ENCODE results near the gene CCS. TPM values are rescaled to one million over a fixed set of nuclear protein-coding genes. Genes with fewer than 3 reads are reported as not detected.

CCS gene
- total and polyA plus RNA-seq, 2 experiments from 2014 or later: 41.5 to 97.8 TPM

- Histone ChIP-seq H2AFZ (no peak overlapping the region), H3K79me2 (no peaks in the 10 kb centered on the region), H3K27me3 (no peaks in the 10 kb centered on the region), H3K27ac (no peak overlapping the region), H3K9me3 (ENCODE audit: low read depth) (no peaks in the 10 kb centered on the region), H3K4me1 (ENCODE audit: insufficient read depth) (no peaks in the 10 kb centered on the region), H3K4me2 (no peak overlapping the region), H3K9me2 (replicated peaks; ENCODE audit: insufficient read depth) (no peaks in the 10 kb centered on the region), H4K20me1 (ENCODE audit: insufficient read depth, poor library complexity, severe bottlenecking) (no peaks in the 10 kb centered on the region), H3K4me3 (no peak overlapping the region), H3K36me3 (replicated peaks; ENCODE audit: insufficient read depth, low read depth) (no peaks in the 10 kb centered on the region)
- 90% methylated on average over 20 of the region's 20 CpGs for WGBS (ENCODE audit: low lambda C conversion rate, missing lambda C conversion rate)
- DNase-seq (ENCODE audit: low spot score): no peak
- no peak for TF ChIP-seq EZH2phosphoT487 (IDR thresholded peaks at IDR 0.05; ENCODE audit: low read depth, severe bottlenecking, unreplicated experiment)
- TF ChIP-seq EZH2 (IDR thresholded peaks at IDR 0.05; ENCODE audit: borderline replicate concordance): no peak
- no peak for TF ChIP-seq CTCF (IDR thresholded peaks at IDR 0.05; ENCODE audit: poor library complexity)
Measured at GRCh38 chr11:66562907-66563583, 29.9 kb upstream of the CCS start.

- H3K27ac ChIP-seq: no peak overlapping the region
- H3K36me3 ChIP-seq (replicated peaks; ENCODE audit: insufficient read depth, low read depth): no peaks in the 10 kb centered on the region
- 92% methylated on average over 8 of the region's 10 CpGs for WGBS (ENCODE audit: low lambda C conversion rate, missing lambda C conversion rate)
- H3K79me2 ChIP-seq: no peaks in the 10 kb centered on the region
- H3K9me3 ChIP-seq (ENCODE audit: low read depth): no peaks in the 10 kb centered on the region
- no peak overlapping the region for H3K4me2 ChIP-seq
- no peak overlapping the region for H3K4me3 ChIP-seq
- TF ChIP-seq EZH2 (IDR thresholded peaks at IDR 0.05; ENCODE audit: borderline replicate concordance) (no peak), CTCF (IDR thresholded peaks at IDR 0.05; ENCODE audit: poor library complexity) (no peak), EZH2phosphoT487 (IDR thresholded peaks at IDR 0.05; ENCODE audit: low read depth, severe bottlenecking, unreplicated experiment) (no peak)
- H3K4me1 ChIP-seq (ENCODE audit: insufficient read depth): no peaks in the 10 kb centered on the region
- no peaks in the 10 kb centered on the region for H3K9me2 ChIP-seq (replicated peaks; ENCODE audit: insufficient read depth)
- no peak overlapping the region for H2AFZ ChIP-seq
- DNase-seq (ENCODE audit: low spot score): no peak
- no peaks in the 10 kb centered on the region for H3K27me3 ChIP-seq
- H4K20me1 ChIP-seq (ENCODE audit: insufficient read depth, poor library complexity, severe bottlenecking): no peaks in the 10 kb centered on the region
Measured at GRCh38 chr11:66563832-66564231, 29.2 kb upstream of the CCS start.

- TF ChIP-seq CTCF (IDR thresholded peaks at IDR 0.05; ENCODE audit: poor library complexity): no peak
- no peak for TF ChIP-seq EZH2 (IDR thresholded peaks at IDR 0.05; ENCODE audit: borderline replicate concordance)
- TF ChIP-seq EZH2phosphoT487 (IDR thresholded peaks at IDR 0.05; ENCODE audit: low read depth, severe bottlenecking, unreplicated experiment): no peak
- Histone ChIP-seq H4K20me1 (ENCODE audit: insufficient read depth, poor library complexity, severe bottlenecking) (no peaks in the 10 kb centered on the region), H3K4me3 (no peak overlapping the region), H3K27me3 (no peaks in the 10 kb centered on the region), H3K9me2 (replicated peaks; ENCODE audit: insufficient read depth) (no peaks in the 10 kb centered on the region), H3K4me2 (no peak overlapping the region), H3K36me3 (replicated peaks; ENCODE audit: insufficient read depth, low read depth) (no peaks in the 10 kb centered on the region), H3K27ac (no peak overlapping the region), H3K4me1 (ENCODE audit: insufficient read depth) (no peaks in the 10 kb centered on the region), H3K79me2 (no peaks in the 10 kb centered on the region), H2AFZ (no peak overlapping the region), H3K9me3 (ENCODE audit: low read depth) (no peaks in the 10 kb centered on the region)
- 96% methylated on average over 12 of the region's 14 CpGs for WGBS (ENCODE audit: low lambda C conversion rate, missing lambda C conversion rate)
- DNase-seq (ENCODE audit: low spot score): no peak
Measured at GRCh38 chr11:66564538-66564937, 28.4 kb upstream of the CCS start.

All from hepatocyte (in vitro differentiated cells).